ENCODE measurements around the gene FOXF1.

- no peak for TF ChIP-seq CTCF (IDR thresholded peaks at IDR 0.05; ENCODE audit: low read length)
- TF ChIP-seq EZH2phosphoT487 (IDR thresholded peaks at IDR 0.05; ENCODE audit: low read length): no peak
These were observed at the start of gene FOXF1 for GRCh38 chr16:86510465-86511261.

Data from MM.1S (cell line).